HG02623 (cell line): ENCODE measurements around the gene OPN5.

ENCODE experiments used
- ATAC-seq: cut with Tn5 transposase; IDR thresholded peaks from one replicate; pipeline ENCODE4 v1.9.1; 2021; ENCODE audit warnings: moderate library complexity; ENCODE audit not compliant: unreplicated experiment

The OPN5 gene

DNA sequence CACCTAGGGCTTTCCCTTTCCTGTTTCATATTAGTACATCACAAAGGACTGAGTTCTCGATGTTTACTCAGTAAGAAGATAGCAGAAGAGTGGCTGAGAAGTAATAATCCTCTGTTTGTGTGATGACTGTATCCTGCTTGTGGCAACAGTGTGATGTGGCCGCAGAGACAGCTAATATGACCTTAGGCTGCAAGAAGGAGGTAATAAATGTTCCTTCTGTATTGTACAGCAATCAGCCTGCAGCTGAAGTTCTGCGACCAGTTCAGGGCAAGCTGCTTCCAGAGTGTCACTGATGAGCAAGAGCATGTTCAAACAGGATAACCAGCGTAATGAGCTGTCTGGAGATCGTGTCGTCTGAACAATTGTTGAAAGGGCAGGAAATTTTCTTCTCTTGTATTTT, 70.9 kb downstream of the OPN5 start:
- no peak for ATAC-seq

DNA sequence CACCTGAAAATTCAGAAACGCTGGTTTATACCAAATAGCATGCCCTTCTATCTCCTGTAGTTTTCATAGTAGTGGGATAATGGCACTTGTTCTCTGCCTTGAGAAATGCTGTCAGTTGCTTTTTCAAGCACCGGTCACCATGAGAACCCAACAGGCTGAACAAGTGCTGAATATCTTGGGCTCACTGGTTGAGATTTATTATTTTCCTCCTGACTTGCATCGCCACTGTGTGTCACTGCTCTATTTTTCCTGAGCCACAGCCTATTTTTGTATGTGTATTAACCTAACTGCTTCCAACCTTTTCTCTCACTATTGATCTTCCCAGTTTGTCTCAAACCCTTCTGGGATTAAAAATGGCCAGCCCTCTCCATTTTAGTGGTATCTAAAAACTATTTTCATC, 71.9 kb downstream of the OPN5 start:
- ATAC-seq, result no peak

GRCh38 chr6:47854971-47855370, 73.1 kb downstream of the OPN5 start:
- ATAC-seq, result no peak

DNA sequence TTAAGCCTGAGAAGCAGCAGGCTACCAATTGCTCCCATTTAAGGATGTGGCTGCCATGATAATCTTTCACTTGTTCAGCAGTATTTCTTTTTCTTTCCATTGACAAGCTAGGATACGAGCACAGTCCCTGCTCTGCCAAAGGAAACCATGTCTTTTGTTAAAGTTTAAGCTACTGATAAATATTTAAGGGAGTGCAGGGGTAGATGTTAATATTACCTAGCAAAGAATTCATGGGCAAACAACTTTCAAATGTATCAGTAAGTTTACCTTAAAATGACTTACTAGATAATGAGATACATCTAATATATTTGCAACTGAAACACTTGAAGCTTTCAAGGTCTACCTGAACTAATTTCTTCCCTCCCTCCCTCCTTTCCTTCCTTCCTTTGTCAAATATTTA, 77.3 kb downstream of the OPN5 start:
- ATAC-seq, result no peak

- no peak for ATAC-seq
These were observed 80.9 kb downstream of the OPN5 start for GRCh38 chr6:47862731-47863130.

GRCh38 chr6:47865206-47865605, 83.4 kb downstream of the OPN5 start:
- ATAC-seq, result no peak

GRCh38 chr6:47875593-47875992, 93.8 kb downstream of the OPN5 start:
- ATAC-seq, result no peak
